Esophagus squamous epithelium (tissue), 5 donors: ENCODE results near the gene MMP3. TPM values are rescaled to one million over a fixed set of nuclear protein-coding genes. Genes with fewer than 3 reads are reported as not detected.

Experiments used
- DNase-seq: peaks from one replicate; lab custom pipeline; 2025; lab: John Stamatoyannopoulos, UW
- H3K27ac ChIP-seq, 4 donors: fragments of 200-600 bp; sonication (generic); one replicate each; pipeline ENCODE4 v1.5.1; 2016 to 2019; ENCODE audit warnings: mild to moderate bottlenecking in 1 of 4
- H3K27me3 ChIP-seq, 4 donors: fragments of 200-600 bp; sonication (generic); 1 replicate in 3 of 4; 2 replicates in 1 of 4; pipeline versions ENCODE4 v1.5.1 to v1.6.0; 2017 to 2021; ENCODE audit warnings: antibody characterized with exemption in 1 of 4
- H3K36me3 ChIP-seq, 3 donors: fragments of 200-600 bp; sonication (generic); one replicate each; pipeline ENCODE4 v1.5.1; 2016 to 2019
- H3K4me1 ChIP-seq, 3 donors: fragments of 200-600 bp; sonication (generic); one replicate each; pipeline ENCODE4 v1.5.1; 2017 to 2019
- H3K4me3 ChIP-seq, 4 donors: fragments of 200-600 bp; sonication (generic); 1 replicate in 3 of 4; 2 replicates in 1 of 4; pipeline ENCODE4 v1.5.1; 2016 to 2019; ENCODE audit warnings: mild to moderate bottlenecking in 2 of 4, moderate library complexity in 1 of 4
- H3K9me3 ChIP-seq, 3 donors: fragments of 200-600 bp; sonication (generic); one replicate each; pipeline ENCODE4 v1.5.1; 2016 to 2019
- CTCF ChIP-seq, 6 experiments: fragments of 450-650 bp in 4 of 6; fragments of 200-600 bp in 2 of 6; sonication (generic) in 2 of 6; IDR thresholded peaks; one replicate each; pipeline ENCODE4 v1.5.1; 2016 to 2019; ENCODE audit warnings: antibody characterized with exemption in 6 of 6, mild to moderate bottlenecking in 4 of 6, moderate library complexity in 4 of 6
- POLR2A ChIP-seq, 4 donors: fragments of 450-650 bp; IDR thresholded peaks; one replicate each; pipeline ENCODE4 v1.6.1; 2017; ENCODE audit warnings: antibody characterized with exemption in 4 of 4, mild to moderate bottlenecking in 4 of 4, moderate library complexity in 3 of 4
- WGBS, 2 donors: methylation state at CpG; one replicate each; pipeline ENCODE4 v1.1.5; 2018; 5-methylcytosine and 5-hydroxymethylcytosine counted together
- intact Hi-C: fragments of 100-400 bp; cut with DNase I; formaldehyde crosslinking; loops from one replicate; pipeline ENCODE4 v1.15.0; 2022
- total RNA-seq, 4 donors: library from RNA; depleted of rRNA; stranded (reverse); fragments of >200 nt; gene quantifications; one replicate each; pipeline ENCODE4 v1.1.0, GENCODE V29; 2016
- donor health status: DM: yes; HTN: yes; CAD: no.

The MMP3 gene
- total RNA-seq, 4 donors from 2014 or later = not detected

GRCh38 chr11:102830001-102830727 is 13.2 kb downstream of the MMP3 start:
- no peaks in the 10 kb centered on the region for H3K9me3 ChIP-seq
- WGBS, 2 donors = 34 to 49% methylated on average over 5 of the region's 5 CpGs
- H3K27ac ChIP-seq = no peak overlapping the region
- no peak for DNase-seq
- peaks cover 0 to 13% (median 0%) of the 10 kb centered on the region in 3 donors for H3K4me1 ChIP-seq
- peaks cover 0 to 8% (median 0%) of the 10 kb centered on the region in 4 donors for H3K27me3 ChIP-seq
- H3K4me3 ChIP-seq = no peak overlapping the region
- TF ChIP-seq CTCF (IDR thresholded peaks at IDR 0.05) (no peak), POLR2A (IDR thresholded peaks at IDR 0.05) (no peak)
- no peaks in the 10 kb centered on the region for H3K36me3 ChIP-seq
- intact Hi-C loops = no loop called here

- intact Hi-C loops = no loop called here
- DNase-seq = no peak
- no peak for TF ChIP-seq POLR2A (IDR thresholded peaks at IDR 0.05)
- TF ChIP-seq CTCF (IDR thresholded peaks at IDR 0.05) = no peak
- no peak overlapping the region for H3K4me3 ChIP-seq
- 51 to 61% methylated on average over 5 to 6 of the region's 6 CpGs for WGBS, 2 donors
- no peak overlapping the region for H3K27ac ChIP-seq
- H3K27me3 ChIP-seq = peaks cover 0 to 8% (median 0%) of the 10 kb centered on the region in 4 donors
- no peaks in the 10 kb centered on the region for H3K36me3 ChIP-seq
- peaks cover 0 to 13% (median 0%) of the 10 kb centered on the region in 3 donors for H3K4me1 ChIP-seq
- H3K9me3 ChIP-seq = no peaks in the 10 kb centered on the region
Observed at GRCh38 chr11:102829316-102830000, 14.0 kb downstream of the MMP3 start.

GRCh38 chr11:102824556-102824955 is 18.9 kb downstream of the MMP3 start:
- no peak for DNase-seq
- intact Hi-C loops = no loop called here

GRCh38 chr11:102819491-102819890 is 23.9 kb downstream of the MMP3 start:
- Histone ChIP-seq H3K36me3 (no peaks in the 10 kb centered on the region), H3K27me3 (peaks cover 0 to 6% (median 0%) of the 10 kb centered on the region in 4 donors), H3K4me1 (no peaks in the 10 kb centered on the region), H3K4me3 (no peak overlapping the region), H3K27ac (no peak overlapping the region), H3K9me3 (no peaks in the 10 kb centered on the region)
- TF ChIP-seq CTCF (IDR thresholded peaks at IDR 0.05) (no peak), POLR2A (IDR thresholded peaks at IDR 0.05) (no peak)
- WGBS, 2 donors = 60% methylated on average over 1 of the region's 6 CpGs; no CpG with 5 or more reads in 1 of the 2 donors
- intact Hi-C loops = loop anchor here (10.0 kb wide), 1 partner anchor 115 kb away; no protein-coding TSS in a partner anchor
- no peak for DNase-seq

More at GRCh38 chr11:102824556-102824955, 18.9 kb downstream of the MMP3 start:
- Histone ChIP-seq H3K9me3 (no peaks in the 10 kb centered on the region), H3K4me3 (no peak overlapping the region), H3K36me3 (no peaks in the 10 kb centered on the region), H3K27ac (no peak overlapping the region), H3K27me3 (peaks cover 0 to 6% (median 0%) of the 10 kb centered on the region in 4 donors), H3K4me1 (peaks cover 0 to 4% (median 0%) of the 10 kb centered on the region in 3 donors)
- TF ChIP-seq POLR2A (IDR thresholded peaks at IDR 0.05) (no peak), CTCF (IDR thresholded peaks at IDR 0.05) (no peak)
- 87 to 97% methylated on average over 1 of the region's 1 CpG for WGBS, 2 donors

- H3K27me3 ChIP-seq = peaks cover 0 to 5% (median 0%) of the 10 kb centered on the region in 4 donors
- TF ChIP-seq POLR2A (IDR thresholded peaks at IDR 0.05) = no peak
- no peak for TF ChIP-seq CTCF (IDR thresholded peaks at IDR 0.05)
- H3K4me3 ChIP-seq = no peak overlapping the region
- no peaks in the 10 kb centered on the region for H3K4me1 ChIP-seq
- no peaks in the 10 kb centered on the region for H3K36me3 ChIP-seq
- H3K9me3 ChIP-seq = no peaks in the 10 kb centered on the region
- WGBS, 2 donors = 25 to 38% methylated on average over 1 of the region's 1 CpG
- intact Hi-C loops = loop anchor here (10.0 kb wide), 1 partner anchor 121 kb away; no protein-coding TSS in a partner anchor
- DNase-seq = no peak
- no peak overlapping the region for H3K27ac ChIP-seq
Observed at GRCh38 chr11:102813484-102813883, 29.9 kb downstream of the MMP3 start.
